ENCODE measurements around the gene ATXN1.

The ATXN1 gene

DNA sequence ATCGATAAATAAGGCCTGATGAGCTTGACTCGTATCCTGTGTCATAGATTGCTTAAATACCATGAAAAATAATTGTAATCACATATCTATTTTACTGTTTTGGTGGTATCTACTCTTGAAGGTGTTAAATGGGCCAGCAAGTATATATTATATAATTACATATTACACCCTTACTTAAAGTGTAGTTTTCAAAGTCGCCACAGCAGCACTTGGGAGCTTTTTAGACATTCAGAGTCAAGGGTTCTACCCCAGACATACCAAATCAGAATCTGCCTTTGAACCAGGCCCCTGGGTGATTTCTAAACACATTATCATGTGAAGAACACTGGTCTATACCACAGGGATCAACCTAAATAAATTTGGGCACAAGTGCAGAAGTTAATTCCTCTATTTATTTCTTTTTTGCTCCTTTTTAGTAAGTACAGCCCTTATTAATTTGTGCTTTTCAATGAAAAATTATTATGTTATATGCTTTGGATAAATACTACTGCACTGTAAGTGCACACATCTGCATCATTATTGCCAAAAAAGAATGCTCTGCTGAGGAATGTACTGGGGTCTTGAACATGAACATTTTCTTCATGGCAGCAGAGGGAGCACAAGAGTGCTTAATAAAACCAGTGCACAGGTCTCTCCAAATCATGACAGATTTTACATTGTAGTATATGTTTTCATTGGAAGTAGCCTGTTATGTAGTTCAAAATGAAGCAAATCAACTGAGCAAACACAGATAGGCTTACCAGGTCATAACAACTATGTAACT, 3.1 kb upstream of the ATXN1 start:
- peaks cover 14% of the 10 kb centered on the region for H3K4me1 ChIP-seq
- no peak overlapping the region for H3K4me2 ChIP-seq
- no peaks in the 10 kb centered on the region for H3K27me3 ChIP-seq
- no peak overlapping the region for H3K27ac ChIP-seq
- H3K9me3 ChIP-seq, result no peaks in the 10 kb centered on the region
- no peaks in the 10 kb centered on the region for H3K36me3 ChIP-seq
- H4K20me1 ChIP-seq, result no peaks in the 10 kb centered on the region
- no peak overlapping the region for H3K9ac ChIP-seq
- no peak overlapping the region for H3K4me3 ChIP-seq
- TF ChIP-seq Cebpa-rat (IDR thresholded peaks at IDR 0.05), result no peak

DNA sequence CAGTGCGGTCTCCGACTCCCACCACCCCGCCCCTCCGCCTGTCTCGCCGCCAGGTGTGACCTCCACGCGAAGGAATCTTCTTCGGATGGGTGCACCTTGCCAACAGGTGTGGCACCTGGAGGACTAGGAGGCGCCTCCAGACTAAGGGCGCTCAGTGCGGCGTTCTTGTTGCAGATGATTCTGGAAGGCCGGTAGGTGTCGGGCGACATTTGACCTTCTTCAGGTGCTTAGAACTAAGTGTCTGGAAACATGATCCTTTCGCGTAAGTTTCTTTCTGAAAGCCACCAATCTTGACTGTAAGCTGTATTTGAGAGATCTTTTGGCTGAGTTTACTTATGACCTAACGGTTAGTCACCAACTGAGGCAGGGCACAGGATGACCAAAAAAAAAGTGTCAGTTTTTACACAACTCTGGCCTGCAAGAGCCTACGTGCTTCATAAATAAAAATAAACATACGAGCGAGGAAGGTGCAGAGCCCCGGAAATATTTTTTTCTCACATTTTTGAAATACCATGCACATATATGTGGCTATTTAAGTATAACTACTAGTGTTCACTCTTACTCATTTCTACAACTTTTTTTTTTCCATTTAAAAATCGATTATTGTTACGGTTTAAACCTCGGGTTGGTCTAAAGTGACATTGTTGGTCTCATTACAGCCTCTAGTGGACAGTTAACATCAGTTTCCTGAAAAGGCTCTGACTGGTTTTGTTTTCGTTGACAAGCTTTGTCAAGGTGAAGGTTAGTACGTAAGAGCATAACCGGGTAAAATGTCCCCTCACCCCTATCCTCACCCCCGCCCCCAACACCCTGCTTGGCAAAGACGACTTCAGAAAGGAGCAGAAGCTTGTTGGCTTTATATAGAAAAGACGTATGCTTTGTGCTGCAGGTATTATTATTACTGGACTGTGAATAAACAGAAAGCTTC, 1.6 kb upstream of the ATXN1 start:
- Histone ChIP-seq H3K9me3 (no peaks in the 10 kb centered on the region), H3K4me3 (peak overlapping the region; percentile 83), H3K27me3 (no peaks in the 10 kb centered on the region), H3K27ac (no peak overlapping the region), H3K9ac (peak overlapping the region; percentile 66), H4K20me1 (peaks cover 9% of the 10 kb centered on the region), H3K36me3 (no peaks in the 10 kb centered on the region), H3K4me2 (peak overlapping the region; percentile 95), H3K4me1 (peaks cover 23% of the 10 kb centered on the region)
- no peak for TF ChIP-seq Cebpa-rat (IDR thresholded peaks at IDR 0.05)

DNA sequence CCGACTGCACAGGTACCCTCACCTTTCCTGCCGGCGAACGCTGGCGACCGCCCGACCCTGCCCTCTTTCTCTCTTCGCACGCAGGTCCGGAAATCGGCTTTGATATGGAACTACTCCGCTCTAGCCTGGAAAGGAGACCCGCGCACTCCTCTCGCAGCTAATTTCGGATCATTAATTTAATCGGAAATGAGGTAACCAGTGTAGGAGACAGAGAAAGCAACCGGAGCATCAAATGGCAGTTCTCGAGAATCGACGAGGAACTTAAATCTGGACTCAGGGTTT, 949 bp upstream of the ATXN1 start:
- H3K36me3 ChIP-seq, result no peaks in the 10 kb centered on the region
- peak overlapping the region; percentile 21 for H3K27ac ChIP-seq
- no peaks in the 10 kb centered on the region for H3K27me3 ChIP-seq
- TF ChIP-seq Cebpa-rat (IDR thresholded peaks at IDR 0.05), result no peak
- peak overlapping the region; percentile 83 for H3K4me3 ChIP-seq
- peak overlapping the region; percentile 95 for H3K4me2 ChIP-seq
- peaks cover 27% of the 10 kb centered on the region for H3K4me1 ChIP-seq
- H3K9me3 ChIP-seq, result no peaks in the 10 kb centered on the region
- H4K20me1 ChIP-seq, result peaks cover 9% of the 10 kb centered on the region
- H3K9ac ChIP-seq, result peak overlapping the region; percentile 66

DNA sequence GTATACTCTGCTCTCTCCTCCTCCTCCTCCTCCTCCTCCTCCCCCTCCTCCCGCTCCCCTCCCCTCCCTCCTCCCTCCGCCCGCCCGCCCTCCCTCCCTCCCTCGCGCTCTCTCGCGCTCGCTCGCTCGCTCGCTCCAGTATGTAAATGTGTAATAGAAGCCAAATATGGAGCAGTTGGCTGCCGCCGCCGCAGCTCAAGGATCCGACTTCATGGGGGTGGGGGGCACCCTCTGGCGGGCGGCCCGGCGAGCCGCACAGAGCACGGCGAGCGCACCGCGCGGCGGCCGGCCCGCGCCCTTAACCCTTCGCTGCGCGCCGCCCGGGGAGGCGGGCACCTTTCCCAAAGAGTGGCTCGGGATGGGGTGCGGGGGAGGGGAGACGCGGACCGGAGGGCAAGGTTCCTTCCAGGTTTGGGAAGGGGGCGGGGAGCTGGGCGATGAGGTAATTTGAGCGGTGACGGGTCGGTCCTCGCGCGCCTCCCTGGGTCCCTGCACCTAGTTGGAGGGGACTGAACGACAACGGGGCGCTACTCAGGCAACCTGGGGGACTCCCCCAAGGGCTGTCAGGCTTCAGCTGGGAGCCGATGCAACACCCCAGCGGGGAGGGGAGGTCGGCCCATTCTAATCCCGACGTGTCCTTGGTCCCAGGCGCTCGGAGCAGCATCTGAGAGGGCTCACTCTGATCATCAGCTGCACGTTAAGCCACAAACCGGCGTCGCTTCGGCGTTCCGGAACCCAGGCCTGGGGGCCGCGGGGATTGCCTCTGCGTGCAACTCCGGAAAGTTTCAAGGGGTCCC, 409 bp upstream of the ATXN1 start:
- Histone ChIP-seq H3K4me3 (peak overlapping the region; percentile 83), H4K20me1 (peaks cover 9% of the 10 kb centered on the region), H3K4me2 (peak overlapping the region; percentile 95), H3K27me3 (no peaks in the 10 kb centered on the region), H3K9ac (peak overlapping the region; percentile 66), H3K27ac (peak overlapping the region; percentile 21), H3K9me3 (no peaks in the 10 kb centered on the region), H3K4me1 (peaks cover 33% of the 10 kb centered on the region), H3K36me3 (no peaks in the 10 kb centered on the region)
- TF ChIP-seq Cebpa-rat (IDR thresholded peaks at IDR 0.05), result no peak

DNA sequence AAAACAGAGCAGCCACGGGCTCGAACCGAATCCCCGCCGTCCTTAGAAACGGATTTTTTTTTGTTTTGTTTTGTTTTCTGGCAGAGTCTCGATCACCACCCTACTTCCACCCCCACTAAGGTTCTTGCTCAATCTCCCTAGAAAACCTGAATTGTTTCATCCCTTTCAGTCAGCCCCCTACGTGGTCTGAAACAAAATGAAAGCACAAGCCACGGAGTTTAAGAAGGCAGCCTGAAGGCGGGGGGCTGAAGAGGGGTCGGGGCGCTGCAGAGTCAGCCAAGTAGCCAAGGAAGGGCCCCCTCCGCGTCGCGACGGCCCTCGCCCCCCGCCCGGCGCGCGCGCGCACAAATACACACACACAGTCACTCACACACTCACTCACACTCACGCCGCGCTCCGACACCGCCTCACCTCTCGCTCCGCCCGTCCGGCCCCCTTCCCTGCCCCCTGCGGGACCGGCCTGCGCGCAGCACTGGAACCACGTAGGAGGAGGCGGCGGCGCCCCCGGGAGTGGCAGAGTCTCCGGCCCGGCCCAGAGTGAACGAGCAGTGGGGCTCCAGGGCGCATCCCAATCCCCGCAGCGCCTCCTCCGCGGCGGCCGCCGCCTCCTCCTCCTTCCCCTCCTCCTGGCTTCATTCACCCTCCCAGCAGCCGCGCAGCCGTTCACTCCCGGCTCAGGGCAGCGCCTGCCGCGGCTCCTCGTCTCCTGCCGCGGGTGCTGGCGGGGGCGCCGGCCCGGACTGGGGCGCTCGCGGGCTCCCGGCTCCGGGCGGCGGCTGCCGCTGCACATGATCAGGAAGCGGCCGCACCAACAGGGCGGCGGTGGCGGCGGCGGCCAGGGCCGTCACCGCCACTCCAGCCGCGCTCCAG, 1.4 kb downstream of the ATXN1 start:
- Histone ChIP-seq H3K36me3 (no peaks in the 10 kb centered on the region), H3K9me3 (no peaks in the 10 kb centered on the region), H4K20me1 (peaks cover 9% of the 10 kb centered on the region), H3K27me3 (no peaks in the 10 kb centered on the region), H3K4me3 (peak overlapping the region; percentile 83), H3K27ac (peak overlapping the region; percentile 62), H3K9ac (peak overlapping the region; percentile 79), H3K4me1 (peaks cover 34% of the 10 kb centered on the region), H3K4me2 (peak overlapping the region; percentile 84)
- peak; percentile 38; the same call in 1 of the 2 replicates for TF ChIP-seq Cebpa-rat (IDR thresholded peaks at IDR 0.05)

DNA sequence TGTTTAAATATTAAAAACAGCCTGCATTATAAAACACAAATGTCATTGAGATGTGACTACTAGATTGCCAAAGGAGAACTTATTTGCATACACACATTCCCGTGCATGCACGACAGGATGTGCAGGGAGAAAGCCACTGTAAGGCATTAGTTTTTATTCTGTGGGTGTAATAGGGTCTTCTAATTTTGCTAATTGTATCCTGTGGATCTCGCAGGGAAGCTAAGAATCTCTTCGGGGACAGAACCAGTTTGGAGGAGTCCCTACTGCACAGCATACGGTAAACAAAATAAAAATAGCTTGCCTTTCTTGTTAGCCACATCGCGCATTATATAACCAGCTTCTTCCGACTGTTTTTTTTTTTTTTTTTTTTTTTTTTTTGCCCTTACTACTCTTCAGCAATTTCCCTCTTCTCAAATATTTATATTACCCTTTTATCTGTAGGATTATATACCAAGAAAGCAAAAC, 2.0 kb downstream of the ATXN1 start:
- Histone ChIP-seq H3K27me3 (no peaks in the 10 kb centered on the region), H3K4me1 (peaks cover 34% of the 10 kb centered on the region), H3K9ac (peak overlapping the region; percentile 79), H3K36me3 (no peaks in the 10 kb centered on the region), H3K4me3 (peak overlapping the region; percentile 83), H3K9me3 (no peaks in the 10 kb centered on the region), H3K4me2 (peak overlapping the region; percentile 84), H3K27ac (peak overlapping the region; percentile 62), H4K20me1 (peaks cover 9% of the 10 kb centered on the region)
- TF ChIP-seq Cebpa-rat (IDR thresholded peaks at IDR 0.05), result no peak

DNA sequence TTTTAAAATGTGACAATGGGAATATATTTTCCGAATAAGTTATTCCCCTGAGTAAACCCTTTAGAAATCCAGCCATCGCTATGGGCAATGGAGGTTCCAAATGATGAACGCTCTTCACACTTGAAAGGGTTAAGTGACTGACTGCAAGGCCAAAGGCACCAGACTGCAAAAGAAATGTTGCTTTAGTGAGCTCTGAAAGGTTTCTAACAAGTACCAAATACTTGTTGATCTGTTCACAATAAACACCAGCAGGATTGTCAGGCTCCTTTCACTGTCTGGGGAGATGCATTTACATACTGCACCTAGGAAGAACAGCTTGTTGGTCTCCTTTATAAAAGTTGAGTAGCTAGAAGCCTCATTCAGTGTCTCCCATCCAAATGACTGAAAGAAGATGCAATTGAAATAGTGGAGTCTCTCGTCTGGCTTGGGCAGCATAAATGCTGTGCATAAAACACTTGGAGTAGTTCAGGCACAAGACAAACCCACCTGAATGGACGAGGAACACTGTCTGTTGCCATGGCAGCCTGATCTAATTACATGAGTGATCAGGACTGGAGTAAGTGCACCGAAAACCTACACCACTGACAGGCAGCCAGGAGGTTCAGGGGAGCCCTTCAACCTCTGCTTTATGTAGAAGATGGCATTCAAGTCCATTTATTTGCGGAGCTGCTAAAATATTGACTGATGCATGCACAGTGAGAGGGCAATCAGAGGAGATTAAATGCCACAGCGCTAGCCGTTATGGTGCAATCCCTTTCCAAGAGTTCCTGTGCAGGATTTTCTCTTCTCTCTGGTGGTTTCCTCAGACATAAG, 2.9 kb downstream of the ATXN1 start:
- Histone ChIP-seq H3K36me3 (no peaks in the 10 kb centered on the region), H3K27ac (no peak overlapping the region), H3K9me3 (no peaks in the 10 kb centered on the region), H3K4me3 (no peak overlapping the region), H4K20me1 (peaks cover 9% of the 10 kb centered on the region), H3K4me2 (peak overlapping the region; percentile 84), H3K4me1 (peaks cover 34% of the 10 kb centered on the region), H3K9ac (no peak overlapping the region), H3K27me3 (no peaks in the 10 kb centered on the region)
- TF ChIP-seq Cebpa-rat (IDR thresholded peaks at IDR 0.05), result no peak

DNA sequence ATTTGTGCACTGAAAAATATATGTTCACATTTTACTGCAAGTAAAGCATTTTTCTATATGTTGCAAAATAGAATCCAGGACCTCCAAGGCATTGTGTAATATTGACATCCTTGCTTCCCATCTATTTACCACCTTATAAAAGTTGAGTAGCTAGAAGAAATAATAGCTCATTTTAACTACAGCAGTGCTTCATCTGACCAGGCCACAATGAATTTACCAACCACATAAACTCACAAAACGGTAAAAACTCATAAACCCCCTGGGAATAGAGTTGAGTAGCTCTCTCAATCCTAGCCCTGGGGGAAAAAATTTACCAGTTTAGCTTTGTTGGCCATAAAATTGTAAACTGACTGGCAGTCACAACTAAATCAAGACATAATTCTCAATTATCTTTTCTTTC, 3.9 kb downstream of the ATXN1 start:
- Histone ChIP-seq H3K4me2 (peak overlapping the region; percentile 36), H3K4me3 (no peak overlapping the region), H3K36me3 (no peaks in the 10 kb centered on the region), H3K27ac (no peak overlapping the region), H3K4me1 (peaks cover 28% of the 10 kb centered on the region), H3K27me3 (no peaks in the 10 kb centered on the region), H3K9me3 (no peaks in the 10 kb centered on the region), H3K9ac (no peak overlapping the region), H4K20me1 (peaks cover 9% of the 10 kb centered on the region)
- no peak for TF ChIP-seq Cebpa-rat (IDR thresholded peaks at IDR 0.05)

Measured in BLaER1 (cell line).